Measurements from ENCODE around the gene COMT. TPM values are rescaled to one million over a fixed set of nuclear protein-coding genes. Genes with fewer than 3 reads are reported as not detected.

Gene COMT
- total and polyA plus RNA-seq, 2 of the 4 experiments (the other 2 are of a cell fraction) = 202 to 347 TPM

DNA sequence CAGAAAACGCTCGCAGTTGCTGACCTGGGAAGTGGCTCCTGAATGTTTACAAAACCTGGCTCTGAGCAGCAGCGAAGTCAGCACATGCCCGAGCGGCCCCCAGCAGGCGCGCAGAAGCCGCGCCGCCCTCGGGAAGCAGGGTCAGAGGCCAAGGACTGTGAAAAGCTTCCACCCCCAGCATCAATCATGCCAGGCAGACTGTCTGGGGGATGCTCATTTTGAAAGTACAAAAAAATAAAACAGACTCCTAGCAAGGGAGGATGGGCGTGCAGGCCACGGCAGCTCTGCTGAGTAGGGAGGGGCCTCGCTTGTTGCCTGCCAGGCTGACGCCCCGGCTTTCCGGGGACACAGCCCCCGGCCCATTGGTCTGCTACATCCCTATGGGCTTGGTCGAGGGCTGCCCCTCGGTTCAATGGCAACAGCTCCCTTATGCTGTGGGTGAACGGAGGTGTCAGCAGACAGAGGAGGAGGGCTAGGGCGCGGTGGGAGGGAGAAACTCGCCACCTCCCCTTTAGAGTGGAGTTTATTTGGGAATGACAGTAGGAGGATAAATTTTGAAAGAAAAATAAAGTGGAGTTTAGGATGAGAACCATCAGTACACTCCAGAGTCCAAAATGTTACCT, 49.2 kb upstream of the COMT start:
- Histone ChIP-seq H4K8ac (ENCODE audit: low read depth in 2 of 2, low read length in 2 of 2) (peak overlapping the region; percentile 78 to 96), H3K9me3 (ENCODE audit: control insufficient read depth, insufficient read depth, low read length) (no peaks in the 10 kb centered on the region), H2AK5ac (ENCODE audit: low read depth, low read length) (peak overlapping the region; percentile 98), H2BK120ac (ENCODE audit: low read depth, low read length) (peak overlapping the region; percentile 97), H3K9ac (ENCODE audit: low read depth, low read length) (no peak overlapping the region), H2AFZ (replicated peaks; ENCODE audit: low read length, poor library complexity) (peak overlapping the region; percentile 84), H3K14ac (replicated peaks; ENCODE audit: low read depth, low read length) (peak overlapping the region; percentile 64), H3K79me1 (ENCODE audit: low read depth in 1 of 2, low read length in 2 of 2) (peaks cover 0 to 33% of the 10 kb centered on the region in 2 experiments; a peak in 3 of 4 replicates), H3K18ac (ENCODE audit: low read depth, low read length) (peak overlapping the region; percentile 13; the same call in 1 of the 2 replicates), H2AK9ac (replicated peaks; ENCODE audit: low read depth, low read length, poor library complexity) (peak overlapping the region; percentile 95), H3K27ac (ENCODE audit: insufficient read depth, low read length) (peak overlapping the region; percentile 74), H3K56ac (ENCODE audit: extremely low read depth, insufficient read depth, low read length) (peak overlapping the region; percentile 72), H3K9me1 (ENCODE audit: insufficient read depth, low read length) (peaks cover 16% of the 10 kb centered on the region), H3K4me3 (ENCODE audit: insufficient read depth, low read depth, low read length) (no peak overlapping the region), H3K4me2 (ENCODE audit: low read depth, low read length) (no peak overlapping the region; the same call in 1 of the 2 replicates), H3K23ac (ENCODE audit: low read depth, low read length) (peak overlapping the region; percentile 64; the same call in 1 of the 2 replicates), H3K4me1 (ENCODE audit: control insufficient read depth, insufficient read depth, low read length) (peaks cover 28% of the 10 kb centered on the region), H2BK15ac (ENCODE audit: low read depth, low read length) (peak overlapping the region; percentile 88; the same call in 2 of the 3 replicates), H3K36me3 (ENCODE audit: control insufficient read depth, insufficient read depth, low read length) (peaks cover 13% of the 10 kb centered on the region), H4K91ac (ENCODE audit: insufficient read depth, low read depth, low read length) (peak overlapping the region; percentile 96), H2BK20ac (ENCODE audit: low read depth, low read length) (peak overlapping the region; percentile 92), H3K27me3 (ENCODE audit: control insufficient read depth, insufficient read depth, low read length) (no peaks in the 10 kb centered on the region), H4K20me1 (ENCODE audit: insufficient read depth, low read length) (no peaks in the 10 kb centered on the region; the same call in 1 of the 2 replicates), H3K4ac (ENCODE audit: low read depth, low read length) (peak overlapping the region; percentile 97), H2BK5ac (ENCODE audit: low read depth, low read length, poor library complexity, severe bottlenecking) (peak overlapping the region; percentile 97), H4K5ac (ENCODE audit: low read depth, low read length) (peak overlapping the region; percentile 38; the same call in 1 of the 2 replicates)
- ATAC-seq (ENCODE audit: low read depth) (peak; percentile 59), DNase-seq (peak; percentile 53)
- in situ Hi-C loops (cut with MboI; ENCODE audit: low sequenced_read_pairs) (no loop called here), dilution Hi-C loops (cut with HindIII; ENCODE audit: low sequenced_read_pairs, unreplicated experiment) (no loop called here), intact Hi-C loops (cut with micrococcal nuclease) (loop anchor here (5.0 kb wide), 1 partner anchor 50 kb away; the partner anchor contains the start of genes COMT and TXNRD2)
- ChIA-PET POLR2A (ENCODE audit: unreplicated experiment) (no interaction called here), CTCF (interaction anchor here (1.2 kb wide), 1 partner anchor 11 kb away, joined by 3 read pairs; no protein-coding TSS in a partner anchor)
- TF ChIP-seq USF2 (IDR thresholded peaks at IDR 0.05; ENCODE audit: low read depth, low read length) (no peak; the same call in 1 of the 2 replicates), MAZ (IDR thresholded peaks at IDR 0.05; ENCODE audit: borderline replicate concordance, low read depth, low read length) (peak; percentile 14; the same call in 1 of the 2 replicates), ELK1 (IDR thresholded peaks at IDR 0.05; ENCODE audit: borderline replicate concordance, low read depth, low read length) (no peak), BHLHE40 (IDR thresholded peaks at IDR 0.05; ENCODE audit: low read depth, low read length) (peak; percentile 28; the same call in 1 of the 2 replicates)
- no TSS peak for BruUV-seq (replicated peaks)
- WGBS, 2 experiments (ENCODE audit: extremely low coverage in 2 of 2, insufficient read length in 1 of 2) = 12% methylated on average over 8 of the region's 24 CpGs; no CpG with 5 or more reads in 1 of the 2 experiments
